HUES64 (cell line): Measurements from ENCODE around the gene SLC51A.
"Not testable (repeated sequence)": the region's sequence is repeated elsewhere in the genome, so short reads cannot be mapped to it uniquely, and the experiment has no call there.

Experiments
- H3K27ac ChIP-seq: 2 replicates; pipeline ENCODE4 v1.7.0; 2013; ENCODE audit warnings: low read depth, low read length, inconsistent platforms
- H3K27me3 ChIP-seq: 2 replicates; pipeline ENCODE4 v1.6.1; 2013; ENCODE audit warnings: mild to moderate bottlenecking, low read length; ENCODE audit not compliant: insufficient read depth
- H3K36me3 ChIP-seq: 2 replicates; pipeline ENCODE4 v1.6.1; 2013; ENCODE audit warnings: mild to moderate bottlenecking, low read length; ENCODE audit not compliant: insufficient read depth
- H3K4me1 ChIP-seq: 2 replicates; pipeline ENCODE4 v1.6.1; 2013; ENCODE audit warnings: mild to moderate bottlenecking, low read length, moderate library complexity; ENCODE audit not compliant: insufficient read depth
- H3K4me3 ChIP-seq: 2 replicates; pipeline ENCODE4 v1.5.1; 2013; ENCODE audit warnings: mild to moderate bottlenecking, low read length, moderate library complexity
- H3K9ac ChIP-seq: 2 replicates; pipeline ENCODE4 v1.6.1; 2013; ENCODE audit warnings: mild to moderate bottlenecking, low read depth, low read length
- H3K9me3 ChIP-seq: 2 replicates; pipeline ENCODE4 v1.6.1; 2013; ENCODE audit warnings: low read depth, low read length; ENCODE audit not compliant: insufficient read depth
- WGBS: fragments of 150-250, 120-280 bp; methylation state at CpG from one replicate; pipeline ENCODE4 v1.1.7; 2013; ENCODE audit warnings: missing lambda C conversion rate; 5-methylcytosine and 5-hydroxymethylcytosine counted together

SLC51A gene

DNA sequence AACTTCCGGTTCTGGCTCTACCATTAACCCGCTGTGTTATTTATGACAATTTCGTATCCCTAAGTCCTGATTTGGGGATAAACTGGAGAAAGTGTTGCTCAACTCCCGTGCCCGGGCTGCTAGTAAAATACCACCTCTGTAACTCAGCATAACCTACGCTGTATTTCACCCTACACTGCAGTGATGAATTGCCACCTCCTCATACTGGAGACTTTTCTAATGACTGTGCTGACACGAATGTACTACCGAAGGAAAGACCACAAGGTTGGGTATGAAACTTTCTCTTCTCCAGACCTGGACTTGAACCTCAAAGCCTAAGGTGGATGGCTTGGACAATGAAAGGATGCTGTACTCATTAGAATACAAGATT, 16.5 kb downstream of the SLC51A start:
- no peaks in the 10 kb centered on the region for H3K27me3 ChIP-seq
- WGBS = 99% methylated on average over 8 of the region's 8 CpGs
- H3K4me1 ChIP-seq = no peaks in the 10 kb centered on the region
- H3K9ac ChIP-seq = no peak overlapping the region
- H3K4me3 ChIP-seq = no peak overlapping the region
- H3K36me3 ChIP-seq = peaks cover 10% of the 10 kb centered on the region; the same call in 1 of the 2 replicates
- no peak overlapping the region for H3K27ac ChIP-seq
- H3K9me3 ChIP-seq = no peaks in the 10 kb centered on the region

DNA sequence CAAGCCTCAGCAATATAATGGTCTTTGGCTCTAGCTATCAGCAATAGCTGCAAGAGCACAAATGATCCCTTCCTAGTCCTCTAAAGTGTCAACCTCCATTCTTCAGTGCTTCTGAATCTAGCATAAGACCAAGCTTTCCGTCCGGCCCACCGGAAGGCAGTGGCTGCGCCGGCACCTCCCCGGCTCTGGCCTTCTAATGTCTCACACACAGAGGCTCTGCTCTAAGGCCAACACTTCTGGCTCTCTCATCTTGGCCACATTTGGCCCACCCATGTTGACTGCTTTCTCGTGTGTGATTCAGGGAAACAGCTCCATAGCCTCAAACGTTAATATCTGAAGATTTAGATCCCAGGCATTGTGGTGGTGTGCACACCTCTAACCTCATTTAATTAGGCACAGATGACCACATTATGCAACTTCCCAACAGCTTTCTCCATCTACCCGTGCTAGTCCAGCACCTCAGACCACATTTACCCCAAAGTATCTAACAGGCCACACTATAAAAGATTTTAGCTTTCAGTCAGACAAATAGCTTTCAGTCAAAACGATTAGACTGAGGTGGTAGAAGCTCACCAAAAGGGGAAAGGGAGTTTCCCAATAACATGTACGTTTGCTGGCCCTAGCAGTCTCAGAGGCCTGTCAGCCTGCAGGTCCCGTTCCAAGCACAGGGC, 19.3 kb downstream of the SLC51A start:
- 92% methylated on average over 12 of the region's 12 CpGs for WGBS
- Histone ChIP-seq H3K27ac (no peak overlapping the region), H3K9me3 (no peaks in the 10 kb centered on the region), H3K36me3 (peaks cover 32% of the 10 kb centered on the region), H3K27me3 (no peaks in the 10 kb centered on the region), H3K4me3 (no peak overlapping the region), H3K9ac (no peak overlapping the region), H3K4me1 (no peaks in the 10 kb centered on the region)

DNA sequence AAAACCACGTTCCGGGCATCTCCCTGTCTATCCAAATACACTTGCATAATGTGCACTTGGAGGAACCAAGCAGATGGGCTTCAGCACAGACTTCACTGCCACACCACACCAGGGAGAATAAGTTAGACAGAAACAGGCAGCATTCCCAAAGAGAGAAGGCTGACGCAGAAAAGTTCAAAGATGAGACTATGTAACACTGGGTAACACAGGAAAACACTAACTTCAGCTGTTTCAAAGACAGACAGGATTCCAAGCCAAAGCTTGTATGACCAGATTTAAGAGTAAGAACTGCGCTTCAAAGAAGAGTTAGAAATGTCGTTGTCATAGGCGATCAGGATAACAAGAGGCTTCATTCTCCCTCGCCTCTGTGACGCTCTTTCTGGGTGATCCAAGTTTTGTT, 19.9 kb downstream of the SLC51A start:
- 98% methylated on average over 8 of the region's 8 CpGs for WGBS
- H3K27ac ChIP-seq = no peak overlapping the region
- no peaks in the 10 kb centered on the region for H3K9me3 ChIP-seq
- H3K27me3 ChIP-seq = no peaks in the 10 kb centered on the region
- peaks cover 35% of the 10 kb centered on the region for H3K36me3 ChIP-seq
- no peak overlapping the region for H3K9ac ChIP-seq
- no peaks in the 10 kb centered on the region for H3K4me1 ChIP-seq
- no peak overlapping the region for H3K4me3 ChIP-seq

DNA sequence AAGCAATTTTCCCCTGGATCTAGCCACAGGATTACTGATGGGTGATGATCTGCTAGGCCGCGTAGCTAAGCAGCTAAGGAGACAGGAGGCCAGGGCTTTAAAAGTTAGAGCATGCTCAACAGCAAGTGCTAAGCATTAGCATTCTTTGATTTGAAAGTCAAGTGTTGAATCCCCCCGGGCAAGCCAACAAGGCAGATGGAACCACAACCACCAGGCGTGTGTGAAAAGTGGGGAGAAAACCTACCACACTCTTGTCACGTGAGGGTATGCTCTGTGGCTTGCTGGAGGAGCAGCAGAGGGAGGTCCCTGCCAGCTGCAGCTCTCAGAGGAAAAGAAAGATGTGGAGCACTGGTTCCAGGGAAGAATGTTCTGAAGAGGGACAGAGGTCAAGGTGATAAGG, 20.9 kb downstream of the SLC51A start:
- Histone ChIP-seq H3K27me3 (no peaks in the 10 kb centered on the region), H3K9ac (no peak overlapping the region), H3K9me3 (no peaks in the 10 kb centered on the region), H3K4me3 (no peak overlapping the region), H3K36me3 (peaks cover 45% of the 10 kb centered on the region), H3K4me1 (no peaks in the 10 kb centered on the region), H3K27ac (no peak overlapping the region)
- 94% methylated on average over 5 of the region's 5 CpGs for WGBS

DNA sequence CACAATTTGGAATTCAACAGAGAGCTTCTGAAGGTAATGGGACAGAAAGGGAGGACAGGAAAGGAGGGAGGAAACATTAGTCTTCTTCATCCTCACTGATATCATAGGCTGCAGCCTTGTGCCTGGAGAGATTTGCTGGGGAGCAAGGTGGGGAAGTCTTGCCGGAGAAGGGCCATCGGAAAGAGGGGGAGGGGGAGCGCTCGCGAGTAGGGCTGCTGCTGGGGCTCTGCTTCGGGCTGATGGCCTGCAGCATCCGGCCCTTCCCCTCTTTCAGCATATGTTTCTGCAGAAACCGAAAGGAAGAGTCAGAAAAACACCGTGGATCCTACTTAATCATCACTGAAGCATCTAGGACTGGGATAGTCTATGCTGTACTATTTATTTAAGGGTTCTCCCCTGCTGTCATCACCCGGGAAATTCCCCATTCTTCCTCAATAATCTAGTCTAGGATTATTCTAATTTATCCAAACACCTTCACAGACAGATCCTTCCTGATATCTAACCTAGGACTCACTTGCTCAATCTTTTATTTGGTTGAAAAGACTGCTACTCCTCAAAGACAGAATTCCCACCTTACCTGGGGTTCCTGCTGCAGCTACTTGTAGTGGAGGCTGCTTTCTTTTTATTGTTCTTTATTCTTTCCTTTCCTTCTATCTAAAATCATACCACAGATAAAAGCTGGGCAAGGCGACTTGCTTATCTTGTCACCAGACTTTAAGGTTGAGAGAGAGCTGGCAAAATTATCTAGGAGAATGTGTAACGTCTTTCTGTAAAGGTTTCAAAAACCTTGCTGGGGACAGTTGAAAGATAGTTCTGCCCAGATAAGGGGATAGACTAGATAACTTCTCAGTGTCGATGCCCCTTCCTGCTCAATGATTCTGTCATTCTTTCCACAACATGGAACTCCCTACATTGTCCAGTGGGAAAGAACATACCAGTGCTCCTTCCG, 22.6 kb downstream of the SLC51A start:
- 87% methylated on average over 14 of the region's 14 CpGs for WGBS
- H3K9ac ChIP-seq = no peak overlapping the region
- no peaks in the 10 kb centered on the region for H3K9me3 ChIP-seq
- no peaks in the 10 kb centered on the region for H3K27me3 ChIP-seq
- no peak overlapping the region for H3K27ac ChIP-seq
- H3K36me3 ChIP-seq = peaks cover 51% of the 10 kb centered on the region
- H3K4me3 ChIP-seq = no peak overlapping the region
- no peaks in the 10 kb centered on the region for H3K4me1 ChIP-seq

DNA sequence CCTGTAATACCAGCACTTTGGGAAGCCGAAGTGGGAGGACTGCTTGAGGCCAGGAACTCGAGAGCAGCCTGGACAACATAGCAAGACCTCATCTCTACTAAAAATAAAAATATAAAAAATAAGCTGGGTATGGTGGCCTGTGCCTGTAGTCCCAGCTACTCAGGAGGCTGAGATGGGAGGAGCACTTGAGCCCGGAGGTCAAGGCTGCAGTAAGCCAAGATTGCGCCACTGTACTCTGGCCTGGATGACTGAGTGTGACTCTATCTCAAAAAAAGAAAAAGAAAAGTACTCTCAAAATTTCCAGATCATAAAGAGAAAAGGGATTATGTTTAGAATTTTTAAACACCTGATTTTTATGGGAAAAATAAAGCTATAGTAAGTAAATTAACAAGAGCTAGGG, 24.1 kb downstream of the SLC51A start:
- Histone ChIP-seq H3K27ac (no peak overlapping the region), H3K9ac (no peak overlapping the region), H3K9me3 (no peaks in the 10 kb centered on the region), H3K36me3 (peaks cover 54% of the 10 kb centered on the region), H3K4me1 (no peaks in the 10 kb centered on the region), H3K27me3 (no peaks in the 10 kb centered on the region), H3K4me3 (no peak overlapping the region)
- 95% methylated on average over 3 of the region's 4 CpGs for WGBS

DNA sequence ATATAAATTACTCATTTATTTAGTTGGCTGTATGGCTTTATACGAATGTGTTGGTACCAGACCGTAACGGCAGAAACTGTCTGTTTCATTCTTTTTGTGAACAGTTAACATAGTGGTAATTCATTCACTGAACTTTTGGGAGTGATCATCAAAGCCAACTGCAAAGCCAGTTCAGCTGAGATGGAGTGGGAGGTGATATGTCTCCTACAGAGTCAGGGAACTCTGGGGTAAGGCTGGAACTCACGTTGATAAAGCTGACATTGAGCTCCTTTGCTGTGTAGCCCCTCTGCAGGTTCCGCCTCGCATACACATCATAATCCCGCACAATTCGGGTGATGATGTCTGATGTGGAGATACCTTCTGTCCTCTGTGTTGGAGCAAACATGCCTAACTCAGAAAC, 25.4 kb downstream of the SLC51A start:
- Histone ChIP-seq H3K27ac (no peak overlapping the region), H3K4me1 (no peaks in the 10 kb centered on the region), H3K9ac (no peak overlapping the region), H3K4me3 (no peak overlapping the region), H3K9me3 (no peaks in the 10 kb centered on the region), H3K36me3 (peaks cover 63% of the 10 kb centered on the region), H3K27me3 (no peaks in the 10 kb centered on the region)
- WGBS = 89% methylated on average over 8 of the region's 8 CpGs

DNA sequence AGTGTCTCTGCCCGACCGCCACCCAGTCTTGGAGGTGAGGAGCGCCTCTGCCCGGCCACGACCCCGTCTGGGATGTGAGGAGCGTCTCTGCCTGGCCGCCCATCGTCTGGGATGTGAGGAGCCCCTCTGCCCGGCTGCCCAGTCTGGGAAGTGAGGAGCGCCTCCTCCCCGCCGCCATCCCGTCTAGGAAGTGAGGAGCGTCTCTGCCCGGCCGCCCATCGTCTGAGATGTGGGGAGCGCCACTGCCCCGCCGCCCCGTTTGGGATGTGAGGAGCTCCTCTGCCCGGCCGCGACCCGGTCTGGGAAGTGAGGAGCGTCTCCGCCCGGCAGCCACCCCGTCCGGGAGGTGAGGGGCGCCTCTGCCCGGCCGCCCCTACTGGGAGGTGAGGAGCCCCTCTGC, 27.8 kb downstream of the SLC51A start:
- not testable (repeated sequence) for H3K4me1 ChIP-seq, H3K9me3 ChIP-seq, H3K9ac ChIP-seq, H3K27ac ChIP-seq, H3K4me3 ChIP-seq, H3K27me3 ChIP-seq
- 96% methylated on average over 34 of the region's 34 CpGs for WGBS
- H3K36me3 ChIP-seq = peaks cover 55% of the 10 kb centered on the region

DNA sequence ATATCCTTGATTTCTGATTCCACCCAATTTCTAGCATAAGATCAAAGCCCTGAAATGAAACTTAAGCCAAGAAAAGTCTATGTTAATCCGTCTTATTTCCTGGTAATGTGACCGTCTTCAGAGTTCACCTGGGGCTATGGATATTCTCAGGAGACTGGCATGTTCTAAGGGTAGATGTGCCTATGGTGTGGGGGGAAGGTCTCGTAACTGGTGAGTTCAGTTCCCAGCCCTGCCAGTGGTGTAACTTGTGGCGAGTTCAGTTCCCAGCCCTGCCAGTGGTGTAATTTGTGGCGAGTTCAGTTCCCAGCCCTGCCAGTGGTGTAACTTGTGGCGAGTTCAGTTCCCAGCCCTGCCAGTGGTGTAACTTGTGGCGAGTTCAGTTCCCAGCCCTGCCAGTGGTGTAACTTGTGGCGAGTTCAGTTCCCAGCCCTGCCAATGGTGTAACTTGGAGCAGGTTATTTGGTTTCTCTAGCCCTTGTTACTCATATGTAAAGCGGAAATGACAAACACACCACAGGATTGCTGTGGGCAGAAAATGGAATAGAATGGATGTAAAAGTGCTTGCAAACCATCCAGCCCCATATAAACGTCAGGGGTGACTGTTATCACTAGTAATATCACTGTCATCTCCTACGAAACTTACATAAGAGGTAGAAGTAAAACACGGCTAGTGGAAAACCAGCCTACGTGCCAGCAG, 30.4 kb downstream of the SLC51A start:
- 97% methylated on average over 11 of the region's 13 CpGs for WGBS
- Histone ChIP-seq H3K9me3 (no peaks in the 10 kb centered on the region), H3K36me3 (peaks cover 37% of the 10 kb centered on the region), H3K27me3 (no peaks in the 10 kb centered on the region), H3K9ac (no peak overlapping the region), H3K27ac (no peak overlapping the region), H3K4me1 (no peaks in the 10 kb centered on the region), H3K4me3 (no peak overlapping the region)

DNA sequence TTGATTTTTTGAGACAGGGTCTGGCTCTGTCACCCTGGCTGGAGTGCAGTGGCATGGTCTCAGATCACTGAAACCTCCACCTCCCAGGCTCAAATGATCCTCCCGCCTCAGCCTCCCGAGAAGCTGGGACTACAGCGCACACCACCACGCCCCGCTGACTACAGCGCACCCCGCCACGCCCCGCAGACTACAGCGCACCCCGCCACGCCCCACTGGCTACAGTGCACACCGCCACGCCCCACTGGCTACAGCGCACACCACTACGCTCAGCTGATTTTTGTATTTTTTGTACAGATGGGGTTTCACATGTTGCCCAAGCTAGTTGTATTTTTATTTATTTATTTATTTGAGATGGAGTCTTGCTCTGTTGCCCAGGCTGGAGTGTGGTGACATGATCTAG, 35.6 kb downstream of the SLC51A start:
- H3K4me3 ChIP-seq = no peak overlapping the region
- no peak overlapping the region for H3K27ac ChIP-seq
- no peaks in the 10 kb centered on the region for H3K4me1 ChIP-seq
- H3K36me3 ChIP-seq = peaks cover 25% of the 10 kb centered on the region
- H3K9me3 ChIP-seq = no peaks in the 10 kb centered on the region
- no peak overlapping the region for H3K9ac ChIP-seq
- H3K27me3 ChIP-seq = no peaks in the 10 kb centered on the region
- 95% methylated on average over 16 of the region's 16 CpGs for WGBS
